Vagina (tissue), 2 donors: ENCODE data around the gene CTCFL.
A peak's percentile ranks its signal among the peaks of the same experiment; 100 is the strongest.

Experiments
- CTCF ChIP-seq, 3 experiments: fragments of 450-650 bp in 2 of 3; fragments of 200-600 bp in 1 of 3; sonication (generic) in 1 of 3; IDR thresholded peaks; one replicate each; pipeline ENCODE4 v1.5.1; 2017 to 2019; ENCODE audit warnings: antibody characterized with exemption in 3 of 3, mild to moderate bottlenecking in 2 of 3, moderate library complexity in 2 of 3
- POLR2A ChIP-seq, 2 donors: fragments of 450-650 bp; IDR thresholded peaks; one replicate each; pipeline ENCODE4 v1.6.1; 2017; ENCODE audit warnings: antibody characterized with exemption in 2 of 2, mild to moderate bottlenecking in 2 of 2, moderate library complexity in 2 of 2
- POLR2AphosphoS5 ChIP-seq, 2 donors: sonication (generic); formaldehyde crosslinking; IDR thresholded peaks; one replicate each; pipeline ENCODE4 v1.9.0; 2017; ENCODE audit warnings: antibody characterized with exemption in 2 of 2, mild to moderate bottlenecking in 2 of 2, low read depth in 1 of 2; ENCODE audit not compliant: insufficient read depth in 1 of 2

- TF ChIP-seq CTCF (IDR thresholded peaks at IDR 0.05) (no peak), POLR2AphosphoS5 (IDR thresholded peaks at IDR 0.05; ENCODE audit: insufficient read depth in 1 of 2, low read depth in 1 of 2) (peak in 1 of 2 donors; percentile 69), POLR2A (IDR thresholded peaks at IDR 0.05) (no peak)
These were observed 20.1 kb upstream of the CTCFL start for GRCh38 chr20:57544838-57545564.
